Retinal pigment epithelial cell (primary cell): ENCODE results near the gene DNPH1.

Experiments
- DNase-seq: peaks from one replicate; pipeline ENCODE4 v3.0.0-alpha.2; 2010; ENCODE audit warnings: low read depth
- H3K4me3 ChIP-seq: 2 replicates; pipeline ENCODE4 v1.5.1; 2011; ENCODE audit warnings: mild to moderate bottlenecking, low read length, control low read depth, moderate library complexity
- TF ChIP-seq, protein P1 (sequence below): conservative IDR thresholded peaks from 2 replicates; pipeline ENCODE4 v1.5.1; 2011; ENCODE audit warnings: low read depth, low read length, control low read depth, inconsistent platforms

The DNPH1 gene

DNA sequence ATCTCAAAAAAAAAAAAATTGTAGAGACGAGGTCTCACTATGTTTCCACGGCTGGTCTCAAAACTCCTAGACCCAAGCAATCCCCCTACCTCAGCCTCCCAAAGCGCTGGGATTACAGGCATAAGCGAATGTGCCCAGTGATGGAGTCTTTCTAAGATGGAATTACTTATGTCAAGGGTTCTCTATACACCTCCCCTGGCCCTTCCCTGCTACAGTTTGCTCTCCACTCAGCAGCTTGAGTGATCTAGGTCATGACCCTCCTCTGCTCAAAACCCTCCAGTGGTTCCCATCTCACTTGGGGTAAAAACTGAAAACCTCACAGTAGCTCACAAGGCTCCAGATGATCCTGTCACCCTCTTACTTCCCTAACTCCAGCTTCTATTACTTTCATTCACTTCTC, 1.8 kb upstream of the DNPH1 start:
- no peak overlapping the region for H3K4me3 ChIP-seq
- TF ChIP-seq, protein P1, sequence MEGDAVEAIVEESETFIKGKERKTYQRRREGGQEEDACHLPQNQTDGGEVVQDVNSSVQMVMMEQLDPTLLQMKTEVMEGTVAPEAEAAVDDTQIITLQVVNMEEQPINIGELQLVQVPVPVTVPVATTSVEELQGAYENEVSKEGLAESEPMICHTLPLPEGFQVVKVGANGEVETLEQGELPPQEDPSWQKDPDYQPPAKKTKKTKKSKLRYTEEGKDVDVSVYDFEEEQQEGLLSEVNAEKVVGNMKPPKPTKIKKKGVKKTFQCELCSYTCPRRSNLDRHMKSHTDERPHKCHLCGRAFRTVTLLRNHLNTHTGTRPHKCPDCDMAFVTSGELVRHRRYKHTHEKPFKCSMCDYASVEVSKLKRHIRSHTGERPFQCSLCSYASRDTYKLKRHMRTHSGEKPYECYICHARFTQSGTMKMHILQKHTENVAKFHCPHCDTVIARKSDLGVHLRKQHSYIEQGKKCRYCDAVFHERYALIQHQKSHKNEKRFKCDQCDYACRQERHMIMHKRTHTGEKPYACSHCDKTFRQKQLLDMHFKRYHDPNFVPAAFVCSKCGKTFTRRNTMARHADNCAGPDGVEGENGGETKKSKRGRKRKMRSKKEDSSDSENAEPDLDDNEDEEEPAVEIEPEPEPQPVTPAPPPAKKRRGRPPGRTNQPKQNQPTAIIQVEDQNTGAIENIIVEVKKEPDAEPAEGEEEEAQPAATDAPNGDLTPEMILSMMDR: no peak
- DNase-seq: no peak

DNA sequence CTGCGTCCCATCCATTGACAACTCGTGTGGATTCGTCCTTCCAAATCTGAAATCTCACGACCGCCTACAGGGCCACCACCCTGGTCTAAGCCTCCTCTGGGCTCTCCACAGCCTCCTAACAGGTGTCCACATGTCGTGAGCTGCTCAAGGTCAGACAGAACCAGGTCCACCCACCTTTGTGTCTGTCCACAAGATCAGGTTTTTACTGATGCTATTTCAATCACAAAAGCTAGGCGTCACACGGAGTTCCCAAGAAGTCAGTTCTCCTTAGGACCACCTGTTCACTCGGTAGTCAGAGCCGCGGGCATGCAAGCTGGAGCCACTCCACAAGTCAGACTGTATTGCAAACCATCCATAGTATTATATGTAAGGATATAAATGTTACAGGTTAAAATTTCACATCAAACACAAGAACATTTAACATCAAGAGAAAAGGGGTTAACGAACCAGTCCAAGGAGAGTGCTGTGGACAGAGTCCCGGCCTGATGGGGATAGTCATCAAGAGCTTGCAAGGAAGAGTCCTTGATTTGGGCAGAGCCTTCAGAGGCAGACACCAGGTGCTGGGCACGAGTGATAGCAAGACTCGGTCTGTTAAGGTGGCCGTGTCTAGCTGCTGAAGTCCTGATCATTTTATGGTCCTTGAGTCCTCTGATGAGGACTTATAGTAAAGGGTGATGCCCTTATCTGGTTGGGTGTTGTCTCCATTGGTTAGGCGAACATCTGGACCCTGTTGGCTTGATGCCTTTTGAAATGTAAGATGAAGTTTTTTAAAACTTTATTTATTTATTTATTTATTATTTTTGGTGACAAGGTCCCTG, 731 bp upstream of the DNPH1 start:
- no peak for DNase-seq

DNA sequence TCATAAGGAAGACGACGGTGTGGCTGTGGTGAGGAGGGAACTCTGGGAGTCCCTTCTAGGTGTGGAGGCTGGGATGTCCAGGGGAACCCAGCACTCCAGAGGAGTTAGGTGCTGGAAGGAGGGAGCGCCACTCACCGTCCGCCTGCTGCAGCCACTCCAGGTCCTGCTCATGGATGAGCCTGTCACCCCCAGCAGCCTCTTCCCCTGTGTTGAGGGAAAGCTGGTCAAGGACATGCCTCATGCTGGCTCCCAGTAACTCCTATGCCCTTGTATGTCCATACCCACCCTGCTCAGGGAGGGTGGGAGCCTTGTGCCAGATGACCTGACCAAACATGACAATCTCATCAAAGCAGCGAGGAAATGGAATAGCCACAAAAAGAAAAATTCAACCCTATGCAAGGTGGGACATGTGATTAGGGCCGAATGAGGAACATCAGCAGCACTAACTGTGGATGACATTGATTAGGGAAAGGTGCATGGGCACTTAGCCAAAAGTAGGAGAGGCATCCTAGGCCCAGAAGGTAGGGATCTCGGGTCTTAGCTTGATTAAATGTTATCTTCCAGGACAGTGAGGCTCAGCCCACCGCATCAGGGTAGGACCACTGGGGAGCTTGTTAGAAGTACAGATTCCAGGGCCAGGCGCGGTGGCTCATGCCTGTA, 3.0 kb downstream of the DNPH1 start:
- no peak overlapping the region for H3K4me3 ChIP-seq
- DNase-seq: no peak
- TF ChIP-seq, protein P1: no peak

More for the DNA sequence above, 731 bp upstream of the DNPH1 start:
- TF ChIP-seq, protein P1: no peak
- H3K4me3 ChIP-seq: no peak overlapping the region

DNA sequence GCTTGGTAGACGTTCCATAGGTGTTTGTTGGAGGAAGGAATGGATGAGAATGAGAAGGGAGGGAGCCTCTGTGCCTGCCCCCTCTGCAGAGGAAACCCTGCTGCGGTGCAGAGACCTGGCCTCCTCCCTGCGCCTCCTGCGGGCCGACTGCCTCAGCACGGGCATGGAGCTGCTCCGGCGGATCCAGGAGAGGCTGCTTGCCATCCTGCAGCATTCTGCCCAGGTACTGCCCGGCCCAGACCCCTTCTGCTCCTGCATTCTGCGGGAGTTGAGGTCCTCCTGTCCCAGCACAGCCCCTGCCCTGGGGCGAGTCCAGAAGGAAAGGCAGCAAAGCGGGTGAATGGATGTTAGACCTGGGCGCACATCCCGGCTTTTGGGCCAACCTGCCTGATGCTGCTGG, 6.1 kb downstream of the DNPH1 start:
- TF ChIP-seq, protein P1: no peak
- H3K4me3 ChIP-seq: no peak overlapping the region
- DNase-seq: no peak

DNA sequence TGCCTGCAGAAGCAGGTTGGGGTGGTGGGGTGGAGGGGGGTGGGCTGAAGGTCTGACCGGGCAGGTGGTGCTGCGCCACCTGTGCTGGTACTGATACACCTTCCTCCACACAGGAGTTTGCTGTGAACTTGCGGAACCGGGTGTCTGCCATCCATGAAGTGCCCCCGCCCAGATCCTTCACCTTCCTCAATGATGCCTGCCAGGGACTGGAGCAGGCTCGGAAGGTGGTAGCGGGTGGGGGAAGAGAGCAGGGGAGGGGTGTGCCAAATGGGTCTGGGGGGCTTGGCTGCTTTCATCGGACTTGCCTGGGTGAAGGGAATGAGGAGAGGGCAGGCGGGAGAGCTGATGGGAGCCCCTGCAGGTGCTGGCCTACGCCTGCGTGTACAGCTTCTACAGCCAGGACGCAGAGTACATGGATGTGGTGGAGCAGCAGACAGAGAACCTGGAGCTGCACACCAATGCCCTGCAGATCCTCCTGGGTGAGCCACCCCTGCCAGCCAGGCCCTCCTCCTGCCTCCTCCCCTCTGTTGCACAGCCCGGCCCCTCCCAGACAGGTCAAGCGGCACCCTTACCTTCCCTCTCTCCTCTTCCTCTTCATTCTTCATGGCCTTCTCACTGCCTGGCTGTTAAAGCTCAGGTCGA, 6.7 kb downstream of the DNPH1 start:
- TF ChIP-seq, protein P1: no peak
- no peak overlapping the region for H3K4me3 ChIP-seq
- no peak for DNase-seq

DNA sequence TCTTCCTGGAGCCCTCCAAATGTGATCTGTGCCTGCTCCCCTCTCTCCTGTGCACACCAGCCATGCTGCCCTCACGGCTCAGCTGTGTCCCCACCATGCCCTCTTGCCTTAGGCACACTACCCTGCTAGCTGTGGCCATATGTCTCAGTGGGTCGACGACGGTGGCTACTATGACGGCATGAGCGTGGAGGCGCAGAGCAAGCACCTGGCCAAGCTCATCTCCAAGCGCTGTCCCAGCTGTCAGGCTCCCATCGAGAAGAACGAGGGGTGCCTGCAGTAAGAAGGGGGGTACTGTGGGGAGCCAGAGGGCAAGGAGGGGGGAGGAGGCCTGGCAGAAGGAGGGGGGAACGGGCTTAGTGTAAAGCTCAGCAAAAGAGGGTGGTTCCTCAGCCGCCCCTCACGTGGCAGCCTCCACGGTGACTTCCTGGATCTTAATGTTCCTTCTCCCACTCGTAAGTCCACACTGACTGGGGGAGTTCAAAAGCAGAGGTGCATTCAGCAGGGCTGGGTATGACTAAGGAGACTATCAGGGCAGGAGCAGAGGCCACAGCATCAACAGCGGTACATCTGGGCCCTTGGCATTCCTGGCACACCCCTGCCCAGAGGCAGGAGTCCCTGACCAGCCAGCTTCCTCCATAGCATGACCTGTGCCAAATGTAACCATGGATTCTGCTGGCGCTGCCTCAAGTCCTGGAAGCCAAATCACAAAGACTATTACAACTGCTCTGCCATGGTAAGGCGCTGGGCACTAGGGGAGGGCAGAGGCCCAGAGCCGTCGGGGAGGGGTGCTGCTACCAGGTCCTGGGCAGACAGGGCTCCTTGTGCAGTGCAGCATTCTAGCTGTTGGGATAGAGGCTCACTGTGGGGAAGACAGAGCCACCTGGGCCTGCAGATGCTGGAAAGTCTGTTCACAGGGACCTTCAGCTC, 8.0 kb downstream of the DNPH1 start:
- DNase-seq: no peak
- H3K4me3 ChIP-seq: no peak overlapping the region
- TF ChIP-seq, protein P1: no peak
